HG03342 (cell line): ENCODE measurements around the gene C1orf21.

Experiments used
- ATAC-seq: cut with Tn5 transposase; IDR thresholded peaks from one replicate; pipeline ENCODE4 v1.9.1; 2021; ENCODE audit warnings: mild to moderate bottlenecking, moderate library complexity; ENCODE audit not compliant: unreplicated experiment

Gene C1orf21

DNA sequence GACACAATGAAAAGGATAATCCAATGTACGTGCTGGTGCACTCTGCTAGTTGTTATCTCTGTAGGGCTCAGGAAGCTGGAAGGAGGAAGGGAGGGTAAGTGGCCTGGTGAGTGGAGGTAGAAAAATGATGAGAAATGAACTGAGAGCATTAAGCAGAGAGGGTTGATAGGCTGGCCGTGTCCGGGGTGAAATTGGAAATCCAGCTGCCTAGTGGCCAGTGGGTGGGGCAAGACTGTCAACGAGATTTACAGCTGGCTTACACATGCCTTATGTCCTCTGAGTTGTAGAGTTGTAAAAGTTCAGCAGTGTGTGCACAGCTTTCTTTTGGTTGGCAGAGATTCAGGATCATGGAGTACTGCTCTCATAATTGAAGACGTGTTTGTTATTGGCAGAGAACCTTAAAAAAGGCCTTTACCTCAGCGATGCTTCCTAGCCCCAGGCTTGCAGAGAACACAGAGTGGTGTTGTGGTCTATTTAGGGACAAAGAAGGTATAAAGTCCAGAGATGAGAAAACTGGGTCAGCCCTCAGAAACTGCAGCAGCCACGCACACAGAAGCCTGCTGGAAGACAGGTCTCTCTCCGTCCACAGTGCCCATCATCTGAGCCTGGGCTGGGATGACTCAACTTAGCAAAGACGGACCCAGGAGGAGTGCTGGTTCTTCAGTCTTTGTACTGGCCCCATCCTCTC lies 235.5 kb downstream of the C1orf21 start:
- no peak for ATAC-seq

DNA sequence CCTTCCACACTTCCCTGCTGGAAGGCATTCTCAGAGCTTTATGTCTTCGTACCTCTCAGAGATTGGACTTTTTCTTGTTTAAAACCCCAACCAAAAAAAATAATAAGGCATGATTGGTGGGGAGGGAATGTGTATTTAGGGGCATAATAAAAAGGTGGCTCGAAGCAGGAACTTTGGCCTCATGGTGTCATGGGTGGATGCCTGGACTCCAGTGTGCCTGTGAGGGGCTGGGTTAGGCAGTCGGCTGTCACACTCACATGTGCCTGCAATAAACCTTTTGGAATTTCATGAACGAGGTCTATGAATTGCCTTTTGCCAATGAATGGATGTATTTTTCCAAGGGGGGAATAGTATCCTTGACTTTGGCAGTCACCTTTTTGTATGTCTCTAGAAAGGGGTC lies 236.6 kb downstream of the C1orf21 start:
- ATAC-seq: no peak

DNA sequence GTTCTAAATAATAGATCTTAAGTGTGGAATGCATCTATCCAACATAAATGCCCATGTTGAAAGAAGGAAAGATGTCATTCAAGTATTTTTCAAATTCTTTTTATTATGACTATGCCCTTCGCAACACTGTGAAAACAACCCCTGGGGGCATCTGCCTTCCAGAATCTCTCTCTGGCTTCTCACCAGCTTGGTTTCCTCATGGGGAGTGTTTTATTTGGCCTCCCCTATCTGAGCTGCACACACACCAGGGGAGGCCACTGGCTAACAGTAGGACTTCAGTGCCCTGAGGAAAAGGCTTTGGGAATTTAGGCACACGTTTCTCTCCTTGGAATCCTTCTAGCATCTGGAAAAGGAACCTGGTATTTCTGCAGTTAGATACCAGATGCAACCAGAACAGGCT lies 237.2 kb downstream of the C1orf21 start:
- ATAC-seq: no peak

DNA sequence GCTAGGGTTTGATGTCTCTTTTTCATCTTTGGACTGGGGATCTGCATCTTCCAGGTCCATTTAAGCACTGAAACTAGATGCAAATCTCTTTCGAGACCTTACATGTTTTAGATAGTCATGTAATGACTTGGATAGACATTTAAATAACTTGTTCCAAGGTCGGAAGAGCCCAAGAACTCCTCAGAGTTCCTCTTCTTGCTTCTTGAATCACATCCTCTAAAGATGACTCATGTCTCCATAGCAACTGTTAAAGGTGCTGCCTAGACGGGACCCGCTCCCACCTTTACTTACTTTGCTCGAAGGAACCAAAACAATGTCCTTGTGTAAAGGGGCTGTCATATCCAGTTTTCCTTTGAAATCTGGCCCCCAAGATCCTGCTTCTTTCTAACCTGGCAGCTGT lies 237.8 kb downstream of the C1orf21 start:
- no peak for ATAC-seq

DNA sequence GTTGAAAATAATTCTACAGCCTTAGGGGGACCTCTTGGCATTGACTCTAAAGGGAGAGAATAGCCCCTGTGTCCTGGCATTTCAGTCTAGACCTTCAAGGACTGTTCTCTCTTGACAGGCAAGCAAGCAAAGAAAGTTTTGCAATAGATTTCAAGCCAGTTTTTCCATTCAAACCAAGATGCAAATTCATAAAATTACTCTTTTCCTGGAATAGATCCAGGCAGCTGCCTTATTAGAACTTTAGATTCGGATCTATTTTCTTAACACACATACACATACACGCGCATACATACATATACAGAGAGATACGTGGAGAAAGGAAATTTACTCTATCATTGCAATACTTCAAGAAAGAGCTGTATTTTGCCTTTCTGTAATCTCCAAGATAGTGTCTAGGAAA lies 238.4 kb downstream of the C1orf21 start:
- ATAC-seq: no peak

DNA sequence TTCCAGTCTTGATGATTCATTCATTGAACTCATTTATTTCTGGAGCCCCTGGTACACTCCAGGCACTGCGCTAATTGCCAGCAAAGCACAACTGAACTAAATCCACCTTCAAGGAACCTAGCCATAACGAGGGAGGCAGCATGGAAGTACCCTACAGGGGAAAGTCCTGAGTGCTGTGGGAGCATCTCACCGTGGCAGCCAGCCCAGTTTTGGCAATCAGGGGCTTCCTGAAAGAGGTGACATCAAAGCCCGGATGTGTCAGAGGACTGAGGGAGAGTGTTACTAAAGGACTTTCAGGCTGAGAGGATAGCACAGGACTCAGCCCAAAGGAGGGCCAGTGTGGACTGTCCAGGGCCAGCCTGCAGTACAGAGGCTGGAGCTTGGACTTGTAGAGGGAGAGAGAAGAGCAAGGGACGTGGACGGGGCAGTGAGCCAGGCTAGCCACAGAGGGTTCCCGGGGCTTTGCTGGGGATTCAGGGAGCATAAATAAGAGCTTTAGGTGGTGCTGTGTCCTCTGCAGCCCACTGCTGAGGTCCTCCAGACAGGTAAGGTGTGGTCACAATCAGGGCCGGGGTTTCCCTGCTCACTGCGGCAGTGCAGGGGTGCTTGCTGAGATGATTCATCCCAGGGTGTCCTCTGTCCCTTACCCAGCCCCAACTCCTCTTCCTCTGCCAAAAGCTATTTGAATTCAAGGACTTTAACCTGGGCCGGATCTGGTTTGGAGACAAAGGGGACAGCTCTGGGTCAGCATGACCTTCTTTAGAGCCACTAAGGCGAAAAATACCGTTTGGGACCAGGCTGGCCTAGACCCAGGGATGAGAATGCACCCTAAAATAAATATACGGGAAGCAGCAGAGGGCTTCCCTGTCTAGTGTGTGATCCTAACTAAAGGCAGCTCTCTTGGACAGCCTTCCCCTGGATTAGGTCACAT lies 239.5 kb downstream of the C1orf21 start:
- ATAC-seq: no peak

DNA sequence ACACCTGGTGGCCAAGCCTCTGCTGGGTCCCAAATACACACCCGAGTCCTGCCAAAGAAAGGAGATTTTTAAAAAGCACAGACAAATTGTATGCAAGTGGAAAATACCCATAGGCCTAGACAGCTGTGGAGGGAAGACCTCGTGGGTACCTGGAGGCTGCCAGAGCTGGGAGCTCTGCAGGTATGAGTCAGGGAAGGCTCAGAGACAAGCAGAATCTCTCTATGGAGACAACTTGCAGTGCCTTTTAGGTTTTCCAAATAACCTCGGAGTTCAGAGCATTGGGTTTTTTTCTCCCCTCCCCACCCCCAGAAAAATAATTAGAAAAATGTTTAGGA lies 240.1 kb downstream of the C1orf21 start:
- ATAC-seq: no peak

DNA sequence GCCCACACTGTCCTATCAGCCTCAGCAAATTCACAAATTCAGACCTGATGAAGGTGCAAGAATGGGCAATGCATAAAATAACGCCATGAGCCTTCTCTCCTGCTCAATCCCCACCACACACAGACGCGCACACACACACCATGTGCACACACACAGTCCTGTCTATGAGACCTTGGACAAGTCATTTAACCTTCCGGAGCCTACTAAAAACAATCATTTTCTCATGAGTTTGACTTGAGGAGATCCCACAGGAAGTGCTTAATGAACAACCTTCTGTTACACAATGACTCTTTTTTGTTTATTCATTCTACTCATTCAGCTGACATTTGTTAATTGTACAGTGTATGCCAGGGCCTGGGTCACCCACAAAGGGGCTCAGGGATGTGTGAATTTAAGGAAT lies 242.4 kb downstream of the C1orf21 start:
- ATAC-seq: no peak

DNA sequence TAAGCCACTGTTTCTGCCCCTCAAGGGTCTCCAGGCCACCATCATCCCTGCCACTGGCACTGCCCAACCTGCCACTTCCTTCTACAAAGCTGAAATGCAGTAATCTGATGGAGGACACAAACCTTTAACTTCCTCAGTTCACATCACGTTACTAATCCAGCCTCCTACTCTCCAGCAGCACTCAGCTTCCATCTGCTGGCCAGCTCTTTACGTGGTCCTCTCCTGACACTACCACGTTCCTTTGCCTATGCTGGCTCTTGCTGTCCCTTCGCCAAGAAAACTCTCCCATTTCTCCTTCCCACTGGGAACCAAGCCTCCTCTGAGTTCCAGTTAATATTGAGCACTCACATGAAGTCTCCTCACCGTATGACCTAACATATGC lies 243.8 kb downstream of the C1orf21 start:
- ATAC-seq: no peak

DNA sequence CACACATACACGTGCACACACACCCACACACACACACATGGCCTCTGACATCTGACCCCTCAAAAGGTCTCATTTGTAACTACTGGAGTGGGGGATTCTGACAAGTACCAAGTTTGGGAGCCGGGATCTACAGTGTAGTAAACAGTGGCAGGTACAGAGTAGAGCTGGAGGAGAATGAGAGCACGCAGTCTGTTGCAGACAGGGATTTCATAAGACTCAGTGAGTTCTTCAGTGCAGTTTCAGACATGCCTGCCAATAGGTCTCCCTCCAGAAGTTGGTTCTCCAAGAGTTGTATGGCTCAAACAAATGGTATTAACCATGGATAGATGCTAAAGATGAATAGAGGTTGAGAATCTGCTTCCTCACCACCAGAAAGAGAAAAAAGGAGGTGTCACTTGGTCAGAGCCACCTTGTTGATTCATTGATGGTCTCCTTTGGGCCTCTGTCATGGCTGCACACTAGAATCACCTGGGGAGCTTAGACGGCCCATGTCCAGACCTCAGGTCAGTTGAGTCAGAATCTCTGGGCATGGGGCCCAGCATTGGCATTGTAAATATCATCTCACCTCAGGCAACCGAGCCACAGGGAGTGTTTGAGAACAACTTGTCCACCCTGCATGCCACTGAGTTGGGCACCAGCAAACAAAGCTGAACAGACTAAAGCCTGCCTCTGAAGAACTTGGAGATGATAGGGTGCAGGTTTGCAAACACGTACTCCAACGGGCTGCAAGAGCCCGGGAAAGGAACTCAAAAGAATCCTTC lies 245.8 kb downstream of the C1orf21 start:
- no peak for ATAC-seq

DNA sequence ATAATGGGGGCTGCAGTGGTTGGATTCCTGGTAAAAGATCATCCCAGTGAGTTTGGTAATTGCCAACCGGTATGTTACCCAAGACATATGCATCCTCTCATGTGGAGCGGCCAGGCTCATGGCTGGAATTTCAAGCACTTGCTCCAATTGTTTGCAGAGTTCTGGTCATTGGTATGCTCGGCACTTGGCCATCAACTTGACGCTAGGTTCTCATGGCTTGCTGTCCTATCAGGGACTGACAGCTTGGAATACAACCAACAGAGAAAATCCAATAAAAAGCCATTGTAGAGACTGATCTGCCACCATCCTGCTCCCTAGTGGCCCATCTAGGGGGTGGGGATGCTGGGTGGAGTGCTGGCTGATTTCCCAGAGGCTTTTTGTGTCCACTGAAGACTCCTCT lies 247.0 kb downstream of the C1orf21 start:
- no peak for ATAC-seq

DNA sequence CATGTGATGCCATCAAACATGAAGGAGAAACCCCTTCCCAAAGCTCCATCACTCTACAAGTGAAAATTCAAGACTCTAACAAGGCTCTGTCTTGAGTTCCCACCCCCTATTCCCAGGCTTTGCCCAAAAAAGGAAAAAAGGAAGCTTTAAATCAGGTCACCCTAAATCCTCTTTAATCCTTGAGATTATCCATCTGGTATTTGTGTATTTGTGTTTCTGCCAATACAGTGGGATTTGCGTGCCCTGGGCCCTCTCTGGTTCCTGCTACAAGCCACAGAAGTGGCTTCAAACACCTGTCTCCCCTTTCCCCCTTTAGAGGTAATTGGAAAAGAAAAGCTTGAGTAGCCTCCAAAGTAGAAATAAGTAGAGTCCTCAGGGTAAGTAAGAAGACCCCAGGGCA lies 247.5 kb downstream of the C1orf21 start:
- ATAC-seq: no peak

DNA sequence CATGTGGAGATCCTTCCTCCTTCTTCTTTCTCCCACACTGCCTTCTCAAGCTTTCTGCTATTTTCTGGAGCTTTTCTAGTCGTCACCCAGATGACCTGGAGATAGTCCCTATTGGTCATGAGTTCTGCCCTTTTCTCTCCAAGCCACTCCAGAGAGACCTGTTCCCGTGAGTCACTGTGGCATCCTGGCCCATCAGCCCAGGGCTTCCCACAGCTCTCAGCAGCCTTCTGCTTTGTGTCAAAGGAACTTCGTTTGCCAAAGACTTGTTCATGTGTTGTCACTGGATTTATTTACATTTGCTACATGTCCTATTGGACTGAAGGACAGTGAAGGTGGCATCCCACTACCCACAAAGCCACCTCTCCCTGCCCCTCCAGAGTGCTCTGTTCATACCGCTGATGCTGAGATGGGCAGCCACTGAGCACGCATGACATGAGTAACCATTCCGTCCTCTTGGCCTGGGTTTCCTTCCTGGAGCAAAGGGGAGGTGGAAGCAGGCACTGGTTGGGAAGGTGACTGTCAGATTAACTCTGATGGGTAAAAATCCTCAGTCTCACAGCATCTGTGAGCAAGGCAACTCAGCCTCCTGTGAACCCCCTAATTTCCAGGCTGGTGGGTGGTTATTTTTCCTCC lies 248.6 kb downstream of the C1orf21 start:
- no peak for ATAC-seq

DNA sequence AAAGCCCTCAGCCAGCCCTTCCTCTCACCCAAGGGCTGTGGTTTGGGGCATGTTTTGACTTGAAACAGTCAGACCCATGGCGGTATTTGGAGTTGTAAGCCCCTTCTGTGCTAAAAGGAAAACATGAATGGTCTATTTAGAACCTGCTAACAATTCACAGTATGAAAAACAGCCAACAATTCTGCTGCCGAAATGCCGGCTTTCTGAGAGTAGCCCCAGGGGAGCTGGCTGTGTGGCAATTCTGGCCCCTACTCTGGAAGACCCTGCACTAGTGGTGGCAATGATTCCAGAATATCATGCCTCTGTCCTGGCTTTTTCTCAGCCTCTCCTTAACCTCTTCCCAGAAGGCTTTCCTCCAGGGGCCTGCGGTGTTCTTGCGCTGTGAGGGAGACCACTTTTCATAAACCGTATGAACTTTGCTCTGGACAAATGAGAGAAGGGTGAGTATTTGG lies 249.2 kb downstream of the C1orf21 start:
- ATAC-seq: no peak

DNA sequence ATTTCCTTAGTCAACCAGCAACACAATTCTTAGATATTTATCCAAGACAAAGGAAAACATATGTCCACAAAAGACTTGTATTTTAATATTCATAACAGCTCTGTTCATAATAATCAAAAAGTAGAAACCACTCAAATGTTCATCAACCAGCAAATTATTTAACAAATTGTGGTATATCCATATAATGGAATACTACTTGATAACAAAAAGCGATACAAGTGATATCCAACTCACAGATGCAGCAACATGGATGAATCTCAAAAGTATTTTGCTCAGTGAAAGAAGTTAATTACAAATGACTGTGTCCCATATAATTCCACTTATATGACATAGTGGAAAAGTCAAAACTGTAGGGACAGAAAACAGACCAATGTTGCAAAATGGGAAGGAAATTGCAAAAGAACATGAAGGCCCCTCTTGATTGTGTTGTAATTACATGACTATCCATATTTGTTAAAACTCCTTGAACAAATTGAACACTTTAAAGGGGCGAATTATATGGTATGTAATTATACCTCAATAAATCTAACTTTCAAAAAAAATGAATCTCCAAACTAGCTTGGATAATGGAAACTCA lies 250.9 kb downstream of the C1orf21 start:
- ATAC-seq: no peak

DNA sequence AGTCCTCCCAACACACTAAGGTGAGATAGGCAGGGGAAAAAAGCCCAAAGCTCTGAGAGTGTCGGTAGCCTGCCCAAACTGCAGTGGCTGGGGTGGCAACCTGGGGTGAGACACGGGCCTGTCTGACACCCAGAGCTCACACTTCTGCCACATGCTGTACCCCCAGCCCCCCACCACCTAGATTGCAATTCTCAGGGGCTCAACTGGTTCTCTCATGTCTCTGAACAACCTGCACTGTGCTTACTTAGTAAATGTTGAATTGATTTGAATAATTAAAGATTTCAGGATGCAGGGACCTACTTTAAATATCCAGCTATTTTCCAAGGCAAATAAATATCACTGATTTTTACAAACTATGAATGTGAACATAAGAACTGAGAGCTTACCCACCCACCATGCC lies 252.4 kb downstream of the C1orf21 start:
- ATAC-seq: no peak

DNA sequence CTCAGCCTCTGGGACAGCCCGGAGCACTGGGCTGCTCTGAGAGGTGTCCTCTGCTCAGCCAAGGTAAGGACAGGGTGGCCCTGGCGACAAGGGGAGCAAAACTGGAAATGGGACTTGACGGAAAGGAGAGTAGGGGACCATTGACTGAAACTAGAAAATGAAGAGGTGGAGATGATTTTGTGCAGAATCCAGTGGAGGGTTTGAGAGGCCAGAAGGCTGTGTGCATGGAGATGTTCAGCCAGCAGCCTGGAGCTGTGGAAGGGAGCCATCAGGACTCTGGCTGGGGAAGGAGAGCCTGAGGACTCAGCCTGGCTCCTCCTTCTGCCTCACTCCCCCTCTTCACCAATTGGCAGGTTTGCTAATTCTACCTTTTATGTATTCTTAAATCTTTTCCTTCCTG lies 253.7 kb downstream of the C1orf21 start:
- ATAC-seq: no peak

DNA sequence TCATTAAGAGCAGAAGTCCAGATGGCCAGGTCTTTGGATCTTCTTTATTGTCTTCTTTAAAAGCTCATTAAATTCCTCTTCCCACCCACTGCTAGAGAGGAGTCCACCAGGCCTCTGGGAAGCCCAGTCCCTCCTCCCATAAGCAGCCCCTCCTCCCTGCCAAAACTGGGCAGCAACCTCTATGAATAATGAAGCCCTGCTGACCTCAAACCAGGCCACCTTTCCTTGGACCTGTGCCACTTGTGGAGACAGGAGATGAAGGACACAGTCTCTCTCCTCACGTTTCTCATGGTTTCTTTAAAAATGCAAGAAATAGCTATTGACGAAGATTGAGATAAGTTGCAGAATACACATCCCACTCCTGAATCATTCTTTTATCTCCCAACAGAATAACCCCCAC lies 255.1 kb downstream of the C1orf21 start:
- no peak for ATAC-seq

DNA sequence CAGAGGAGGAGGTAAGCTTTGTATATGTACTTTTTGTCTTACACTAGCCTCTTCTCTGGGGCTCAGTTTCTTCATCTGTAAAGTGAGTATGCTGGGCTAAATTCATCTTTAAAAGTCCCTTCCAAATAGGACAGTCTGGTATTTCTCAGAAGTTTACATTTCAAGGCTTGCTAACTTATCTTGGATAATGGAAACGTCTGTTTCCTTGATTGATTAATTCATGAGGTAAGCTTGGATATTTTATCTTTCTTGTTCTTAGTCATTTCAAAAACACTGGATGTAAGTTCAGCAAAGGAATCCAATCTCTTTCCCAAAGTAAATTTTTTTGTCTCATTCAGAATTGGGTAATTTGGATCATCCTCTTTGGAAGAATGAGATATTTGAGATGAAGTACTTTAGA lies 256.8 kb downstream of the C1orf21 start:
- ATAC-seq: no peak

DNA sequence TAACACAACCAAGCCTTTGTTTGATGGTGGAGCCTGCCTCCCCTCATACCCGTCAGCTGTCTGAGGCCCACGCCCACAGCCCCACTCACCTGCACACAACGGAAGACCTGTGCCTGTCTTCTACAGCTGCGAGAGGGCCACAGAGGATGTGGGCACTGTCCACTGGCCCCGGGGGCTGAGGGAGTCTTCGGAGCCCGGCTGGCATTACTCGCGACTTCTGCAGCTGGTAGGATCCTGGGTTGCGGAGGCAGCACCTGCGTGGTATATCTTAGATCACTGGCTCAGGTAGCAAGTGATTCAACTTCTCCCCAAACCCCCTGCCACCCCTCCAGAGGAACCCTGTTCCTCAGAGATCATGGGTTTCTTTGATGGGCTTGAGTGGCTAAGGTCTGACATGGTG lies 257.9 kb downstream of the C1orf21 start:
- no peak for ATAC-seq

DNA sequence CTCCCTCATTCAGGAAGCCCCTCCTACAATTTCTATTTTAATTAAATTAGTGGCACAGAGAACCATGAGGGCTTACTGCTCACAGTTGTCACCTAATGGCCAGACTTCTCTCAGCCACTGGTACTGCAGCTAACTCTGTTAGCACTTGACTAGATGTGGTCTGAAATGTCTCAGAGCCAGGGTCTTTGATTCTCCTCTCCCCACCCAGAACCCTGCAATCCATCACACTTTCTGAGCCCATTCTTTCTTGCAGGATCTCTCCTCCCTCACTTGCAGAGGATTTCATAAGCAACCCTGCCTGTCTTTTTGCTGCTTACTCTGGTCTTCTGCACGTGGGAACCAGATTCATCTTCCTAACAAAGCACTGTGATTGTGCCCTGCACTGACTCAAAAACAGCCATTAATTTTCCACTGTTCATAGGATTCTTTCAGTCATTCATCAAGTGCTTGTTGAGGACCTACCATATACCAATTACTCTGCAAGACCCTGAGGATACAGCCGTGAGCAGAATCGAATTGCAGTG lies 259.4 kb downstream of the C1orf21 start:
- ATAC-seq: no peak
